ENCODE results near the gene PRPH2. TPM values are rescaled to one million over a fixed set of nuclear protein-coding genes. Genes with fewer than 3 reads are reported as not detected.

Gene PRPH2
- total RNA-seq, 1 donor from 2014 or later, result 0.68 TPM

- peak overlapping the region; percentile 65 for H3K4me3 ChIP-seq
- peaks cover 15% of the 10 kb centered on the region for H3K4me1 ChIP-seq
- no peaks in the 10 kb centered on the region for H3K27me3 ChIP-seq (ENCODE audit: low read depth)
- intact Hi-C loops (cut with DNase I), result no loop called here
- ATAC-seq, result no peak
- H3K9me3 ChIP-seq, result no peaks in the 10 kb centered on the region
- H3K27ac ChIP-seq, result peak overlapping the region; percentile 77
- TF ChIP-seq CTCF (IDR thresholded peaks at IDR 0.05), result no peak
- no peak for DNase-seq
- no peaks in the 10 kb centered on the region for H3K36me3 ChIP-seq
Observed at GRCh38 chr6:42726026-42726425, 3.6 kb upstream of the PRPH2 start.

GRCh38 chr6:42724825-42725224 is 2.4 kb upstream of the PRPH2 start:
- no peaks in the 10 kb centered on the region for H3K9me3 ChIP-seq
- no peaks in the 10 kb centered on the region for H3K27me3 ChIP-seq (ENCODE audit: low read depth)
- DNase-seq (no peak), ATAC-seq (no peak)
- intact Hi-C loops (cut with DNase I), result no loop called here
- peaks cover 15% of the 10 kb centered on the region for H3K4me1 ChIP-seq
- no peak for TF ChIP-seq CTCF (IDR thresholded peaks at IDR 0.05)
- H3K4me3 ChIP-seq, result no peak overlapping the region
- H3K36me3 ChIP-seq, result no peaks in the 10 kb centered on the region
- no peak overlapping the region for H3K27ac ChIP-seq

GRCh38 chr6:42720739-42721138 is 1.7 kb downstream of the PRPH2 start:
- no peak overlapping the region for H3K27ac ChIP-seq
- no peaks in the 10 kb centered on the region for H3K9me3 ChIP-seq
- no peak overlapping the region for H3K4me3 ChIP-seq
- intact Hi-C loops (cut with DNase I), result no loop called here
- no peaks in the 10 kb centered on the region for H3K36me3 ChIP-seq
- no peak for TF ChIP-seq CTCF (IDR thresholded peaks at IDR 0.05)
- ATAC-seq (peak; percentile 38 to 49), DNase-seq (no peak)
- peaks cover under 1% of the 10 kb centered on the region for H3K4me1 ChIP-seq
- no peaks in the 10 kb centered on the region for H3K27me3 ChIP-seq (ENCODE audit: low read depth)

- Histone ChIP-seq H3K27ac (no peak overlapping the region), H3K4me1 (no peaks in the 10 kb centered on the region), H3K27me3 (ENCODE audit: low read depth) (no peaks in the 10 kb centered on the region), H3K9me3 (peaks cover 7% of the 10 kb centered on the region), H3K4me3 (no peak overlapping the region), H3K36me3 (no peaks in the 10 kb centered on the region)
- TF ChIP-seq CTCF (IDR thresholded peaks at IDR 0.05), result no peak
- ATAC-seq (no peak), DNase-seq (no peak)
- intact Hi-C loops (cut with DNase I), result no loop called here
Observed at GRCh38 chr6:42715871-42716270, 6.5 kb downstream of the PRPH2 start.

GRCh38 chr6:42714098-42714761 is 8.2 kb downstream of the PRPH2 start:
- ATAC-seq (no peak), DNase-seq (no peak)
- Histone ChIP-seq H3K36me3 (no peaks in the 10 kb centered on the region), H3K27me3 (ENCODE audit: low read depth) (no peaks in the 10 kb centered on the region), H3K4me3 (no peak overlapping the region), H3K9me3 (peaks cover 7% of the 10 kb centered on the region), H3K27ac (no peak overlapping the region), H3K4me1 (no peaks in the 10 kb centered on the region)
- TF ChIP-seq CTCF (IDR thresholded peaks at IDR 0.05), result no peak
- intact Hi-C loops (cut with DNase I), result no loop called here
